IPS-NIHi7 (cell line): Measurements from ENCODE around the gene KATNB1.
"Not testable (repeated sequence)": the region's sequence is repeated elsewhere in the genome, so short reads cannot be mapped to it uniquely, and the experiment has no call there.

Experiments used
- DNase-seq: peaks from one replicate; pipeline ENCODE4 v3.0.0; 2012; ENCODE audit warnings: mixed read lengths; ENCODE audit errors: extremely low spot score

Gene KATNB1

GRCh38 chr16:57770361-57770760 is 34.8 kb downstream of the KATNB1 start:
- DNase-seq: no peak

- no peak for DNase-seq
These were observed 35.7 kb downstream of the KATNB1 start for GRCh38 chr16:57771141-57771785.

GRCh38 chr16:57773019-57773418 is 37.4 kb downstream of the KATNB1 start:
- no peak for DNase-seq

GRCh38 chr16:57773655-57774295 is 38.2 kb downstream of the KATNB1 start:
- no peak for DNase-seq

GRCh38 chr16:57774705-57775285 is 39.2 kb downstream of the KATNB1 start:
- DNase-seq: no peak

- peak; percentile 91 for DNase-seq
These were observed 40.3 kb downstream of the KATNB1 start for GRCh38 chr16:57775661-57776469.

- no peak for DNase-seq
These were observed 43.1 kb downstream of the KATNB1 start for GRCh38 chr16:57778658-57779057.

GRCh38 chr16:57779836-57780235 is 44.3 kb downstream of the KATNB1 start:
- DNase-seq: not testable (repeated sequence)

GRCh38 chr16:57781349-57781740 is 45.8 kb downstream of the KATNB1 start:
- no peak for DNase-seq

GRCh38 chr16:57781741-57782606 is 46.4 kb downstream of the KATNB1 start:
- no peak for DNase-seq

GRCh38 chr16:57782607-57783055 is 47.1 kb downstream of the KATNB1 start:
- not testable (repeated sequence) for DNase-seq

- no peak for DNase-seq
These were observed 47.5 kb downstream of the KATNB1 start for GRCh38 chr16:57783116-57783515.

- DNase-seq: no peak
These were observed 48.3 kb downstream of the KATNB1 start for GRCh38 chr16:57783883-57784282.

- DNase-seq: no peak
These were observed 48.8 kb downstream of the KATNB1 start for GRCh38 chr16:57784334-57784733.

GRCh38 chr16:57785385-57785784 is 49.8 kb downstream of the KATNB1 start:
- no peak for DNase-seq

GRCh38 chr16:57785924-57786323 is 50.4 kb downstream of the KATNB1 start:
- DNase-seq: no peak

- no peak for DNase-seq
These were observed 51.3 kb downstream of the KATNB1 start for GRCh38 chr16:57786632-57787518.

GRCh38 chr16:57787519-57787905 is 51.9 kb downstream of the KATNB1 start:
- no peak for DNase-seq

- no peak for DNase-seq
These were observed 52.8 kb downstream of the KATNB1 start for GRCh38 chr16:57788252-57788841.

GRCh38 chr16:57788951-57789350 is 53.4 kb downstream of the KATNB1 start:
- DNase-seq: no peak
